ENCODE measurements around the gene DUSP5.

Gene DUSP5

GRCh38 chr10:110480387-110480786, 17.3 kb upstream of the DUSP5 start:
- no peak for DNase-seq (ENCODE audit: low read depth)

- DNase-seq (ENCODE audit: low read depth): no peak
Measured at GRCh38 chr10:110481919-110482318, 15.8 kb upstream of the DUSP5 start.

- DNase-seq (ENCODE audit: low read depth): no peak
Measured at GRCh38 chr10:110483633-110484032, 14.1 kb upstream of the DUSP5 start.

GRCh38 chr10:110485541-110485940, 12.2 kb upstream of the DUSP5 start:
- no peak for DNase-seq (ENCODE audit: low read depth)

GRCh38 chr10:110486680-110487410, 10.9 kb upstream of the DUSP5 start:
- no peak for DNase-seq (ENCODE audit: low read depth)

- DNase-seq (ENCODE audit: low read depth): no peak
Measured at GRCh38 chr10:110487411-110488331, 10.0 kb upstream of the DUSP5 start.

GRCh38 chr10:110488332-110488681, 9.4 kb upstream of the DUSP5 start:
- no peak for DNase-seq (ENCODE audit: low read depth)

- no peak for DNase-seq (ENCODE audit: low read depth)
Measured at GRCh38 chr10:110488940-110489339, 8.8 kb upstream of the DUSP5 start.

GRCh38 chr10:110490640-110491039, 7.1 kb upstream of the DUSP5 start:
- DNase-seq (ENCODE audit: low read depth): no peak

GRCh38 chr10:110491346-110491745, 6.4 kb upstream of the DUSP5 start:
- no peak for DNase-seq (ENCODE audit: low read depth)

GRCh38 chr10:110492069-110492822, 5.5 kb upstream of the DUSP5 start:
- no peak for DNase-seq (ENCODE audit: low read depth)

GRCh38 chr10:110493832-110494426, 3.8 kb upstream of the DUSP5 start:
- no peak for DNase-seq (ENCODE audit: low read depth)

GRCh38 chr10:110494532-110494931, 3.2 kb upstream of the DUSP5 start:
- DNase-seq (ENCODE audit: low read depth): no peak

- no peak for DNase-seq (ENCODE audit: low read depth)
Measured at GRCh38 chr10:110495731-110496552, 1.8 kb upstream of the DUSP5 start.

GRCh38 chr10:110496553-110497437, 912 bp upstream of the DUSP5 start:
- no peak for DNase-seq (ENCODE audit: low read depth)

- DNase-seq (ENCODE audit: low read depth): no peak
Measured at GRCh38 chr10:110498087-110498981, 627 bp downstream of the DUSP5 start.

GRCh38 chr10:110498982-110499795, 1.5 kb downstream of the DUSP5 start:
- DNase-seq (ENCODE audit: low read depth): no peak

- DNase-seq (ENCODE audit: low read depth): no peak
Measured at GRCh38 chr10:110499796-110500514, 2.2 kb downstream of the DUSP5 start.

Measured in CMK (cell line).